HFF-Myc (cell line): ENCODE results near the gene WDR19.

Experiments used
- DNase-seq: peaks from one replicate; pipeline ENCODE4 v3.0.0-alpha.2; 2011; ENCODE audit warnings: low read depth; ENCODE audit errors: extremely low read depth
- H3K4me3 ChIP-seq: replicated peaks from 2 replicates; pipeline ENCODE4 v1.5.1; 2011; ENCODE audit warnings: low read depth, mild to moderate bottlenecking, control low read depth, low read length
- TF ChIP-seq, protein P1 (sequence below): IDR thresholded peaks from 2 replicates; pipeline ENCODE4 v1.5.1; 2012; ENCODE audit warnings: mild to moderate bottlenecking, low read depth, low read length, control low read depth; ENCODE audit errors: missing control alignments

Gene WDR19

DNA sequence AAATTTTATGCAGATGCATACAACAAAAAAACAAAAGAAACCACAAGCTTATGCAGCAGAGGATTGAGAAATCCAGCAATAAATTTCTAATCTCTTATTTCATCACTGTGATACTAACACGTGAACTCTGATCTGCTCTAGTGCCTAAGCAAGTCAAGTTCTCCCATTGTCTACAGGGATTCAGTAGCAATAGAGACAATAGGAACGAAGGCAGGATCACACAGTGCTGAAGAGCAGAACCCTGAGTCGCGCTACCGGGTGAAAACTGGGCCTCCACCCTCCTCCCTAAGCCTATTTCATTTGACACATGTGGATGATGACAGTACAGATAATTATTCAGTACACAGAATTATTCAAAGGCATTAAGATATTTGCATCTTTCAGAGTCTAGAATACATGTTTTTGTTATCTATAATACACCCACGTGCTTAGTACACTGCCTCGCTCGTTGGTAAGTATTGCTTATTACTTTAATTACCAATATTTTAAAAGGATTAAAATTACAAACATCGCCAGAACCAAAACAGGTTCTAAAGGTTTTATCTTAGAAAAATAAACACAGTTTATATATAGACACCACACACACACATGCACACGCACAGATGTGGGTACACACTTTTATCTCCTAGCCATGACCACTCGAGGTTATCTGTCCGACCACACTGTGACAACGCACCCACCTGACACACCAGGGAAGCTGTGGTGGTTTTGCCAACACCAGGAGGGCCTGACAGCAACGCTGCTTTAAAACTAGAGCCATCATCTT is 123.8 kb downstream of the WDR19 start:
- H3K4me3 ChIP-seq: no peak overlapping the region
- no peak for DNase-seq
- TF ChIP-seq, protein P1, sequence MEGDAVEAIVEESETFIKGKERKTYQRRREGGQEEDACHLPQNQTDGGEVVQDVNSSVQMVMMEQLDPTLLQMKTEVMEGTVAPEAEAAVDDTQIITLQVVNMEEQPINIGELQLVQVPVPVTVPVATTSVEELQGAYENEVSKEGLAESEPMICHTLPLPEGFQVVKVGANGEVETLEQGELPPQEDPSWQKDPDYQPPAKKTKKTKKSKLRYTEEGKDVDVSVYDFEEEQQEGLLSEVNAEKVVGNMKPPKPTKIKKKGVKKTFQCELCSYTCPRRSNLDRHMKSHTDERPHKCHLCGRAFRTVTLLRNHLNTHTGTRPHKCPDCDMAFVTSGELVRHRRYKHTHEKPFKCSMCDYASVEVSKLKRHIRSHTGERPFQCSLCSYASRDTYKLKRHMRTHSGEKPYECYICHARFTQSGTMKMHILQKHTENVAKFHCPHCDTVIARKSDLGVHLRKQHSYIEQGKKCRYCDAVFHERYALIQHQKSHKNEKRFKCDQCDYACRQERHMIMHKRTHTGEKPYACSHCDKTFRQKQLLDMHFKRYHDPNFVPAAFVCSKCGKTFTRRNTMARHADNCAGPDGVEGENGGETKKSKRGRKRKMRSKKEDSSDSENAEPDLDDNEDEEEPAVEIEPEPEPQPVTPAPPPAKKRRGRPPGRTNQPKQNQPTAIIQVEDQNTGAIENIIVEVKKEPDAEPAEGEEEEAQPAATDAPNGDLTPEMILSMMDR: no peak

DNA sequence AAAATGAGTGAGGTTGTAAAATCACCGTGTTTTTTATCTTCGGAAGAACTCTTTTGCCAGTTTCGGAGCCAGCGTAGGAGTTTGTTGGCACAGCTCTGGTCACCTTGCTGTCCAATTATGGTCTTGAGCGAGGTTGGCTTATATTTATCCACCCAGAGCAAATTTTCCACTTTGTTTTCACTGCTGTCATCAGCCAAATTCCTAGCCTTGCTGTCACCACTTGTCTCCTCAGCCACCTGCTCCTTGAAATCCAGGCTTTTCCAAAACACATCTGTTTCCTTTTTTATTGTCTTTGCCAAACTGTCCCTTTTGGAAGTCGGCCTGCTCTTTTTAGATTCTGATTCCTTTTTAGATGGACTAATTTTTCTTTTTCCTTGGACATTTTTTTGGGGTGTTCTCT is 126.3 kb downstream of the WDR19 start:
- TF ChIP-seq, protein P1: no peak
- H3K4me3 ChIP-seq: no peak overlapping the region
- no peak for DNase-seq

DNA sequence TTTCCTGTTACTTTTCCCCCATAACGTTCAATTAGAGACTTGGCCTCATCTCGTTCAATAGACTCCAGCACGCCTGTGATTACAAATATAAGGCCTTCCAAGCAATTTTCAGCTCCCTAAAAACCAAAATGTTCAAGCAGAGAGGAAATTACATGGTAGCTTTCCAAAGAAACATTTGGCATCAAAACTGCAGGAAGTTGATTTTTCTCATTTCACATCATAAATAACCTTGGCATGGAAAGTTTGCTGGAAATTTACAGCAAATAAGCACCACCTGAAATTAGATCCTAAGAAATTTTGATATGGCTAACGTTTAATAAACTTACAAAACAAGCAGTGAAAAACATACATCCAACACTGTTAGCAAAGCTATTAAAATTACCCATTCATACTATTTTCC is 130.5 kb downstream of the WDR19 start:
- H3K4me3 ChIP-seq: no peak overlapping the region
- DNase-seq: no peak
- TF ChIP-seq, protein P1: no peak

DNA sequence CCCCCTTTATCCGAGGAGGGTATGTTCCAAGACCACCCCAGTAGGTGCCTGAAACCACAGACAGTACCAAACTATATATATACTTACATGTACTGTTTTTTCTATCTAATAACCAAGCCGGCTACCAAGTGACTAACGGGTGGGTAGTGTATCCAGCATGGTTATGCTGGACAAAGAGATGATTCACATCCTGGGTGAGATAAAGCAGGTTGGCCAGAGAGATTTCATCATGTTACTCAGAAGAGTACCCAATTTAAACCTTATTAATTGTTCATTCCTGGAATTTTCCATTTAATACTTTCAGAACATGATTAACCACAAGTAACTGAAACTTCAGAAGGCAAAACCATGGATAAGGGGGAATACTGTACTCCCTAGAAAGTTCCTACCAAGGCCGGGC is 137.3 kb downstream of the WDR19 start:
- no peak overlapping the region for H3K4me3 ChIP-seq
- TF ChIP-seq, protein P1: no peak
- DNase-seq: peak; percentile 36

DNA sequence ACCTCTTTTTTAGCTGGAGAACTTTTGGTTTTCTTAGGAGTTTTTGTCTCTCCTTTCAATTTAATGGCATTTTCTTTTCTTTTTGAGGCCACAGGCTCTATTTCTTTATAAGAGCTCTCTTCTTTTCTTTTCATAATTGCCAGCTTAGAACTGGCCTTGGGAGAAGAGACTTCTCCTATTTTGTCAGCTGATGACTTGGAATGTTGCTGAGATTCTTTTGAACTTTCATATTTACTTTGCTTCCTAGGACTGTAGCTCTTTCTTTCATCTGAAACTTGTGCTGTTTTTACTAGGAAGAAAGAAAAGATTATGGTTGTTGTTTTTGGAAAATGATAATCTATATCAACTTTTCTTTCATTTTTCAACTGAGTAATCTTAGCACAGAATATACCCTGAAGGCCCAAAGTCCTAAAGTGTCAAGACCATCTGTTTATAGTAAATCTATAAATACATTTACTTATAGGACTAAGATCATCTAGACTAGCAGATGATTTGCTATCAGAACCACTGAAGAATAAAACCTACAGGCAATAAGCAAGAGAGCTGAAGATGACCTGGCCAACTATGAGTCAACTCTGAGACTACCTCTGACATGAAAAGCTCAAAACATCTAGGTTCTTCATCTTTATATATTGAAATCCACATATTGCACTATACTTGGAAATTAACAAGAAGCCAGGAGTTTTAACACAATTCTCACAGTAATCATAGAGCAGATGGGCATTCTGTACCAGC is 138.2 kb downstream of the WDR19 start:
- TF ChIP-seq, protein P1: no peak
- no peak for DNase-seq
- H3K4me3 ChIP-seq: no peak overlapping the region

DNA sequence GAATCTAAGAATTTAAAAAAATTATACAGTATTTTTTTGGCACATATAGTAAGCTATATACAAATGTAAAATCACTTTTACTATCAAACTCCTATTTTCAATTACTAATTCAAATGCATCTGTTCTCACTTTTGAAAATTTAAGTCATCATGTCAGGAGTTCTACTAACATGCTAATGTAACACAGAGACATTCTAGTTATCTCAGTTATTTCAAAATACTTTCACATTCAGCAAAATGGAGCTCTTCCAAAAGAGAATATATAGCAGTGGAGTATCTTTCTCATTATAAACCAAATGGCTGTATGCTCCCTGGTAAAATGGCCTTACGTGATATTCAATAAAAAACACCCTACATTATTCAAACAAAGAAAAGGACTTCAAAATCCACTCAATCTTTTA is 141.5 kb downstream of the WDR19 start:
- no peak for DNase-seq
- TF ChIP-seq, protein P1: no peak
- H3K4me3 ChIP-seq: no peak overlapping the region

DNA sequence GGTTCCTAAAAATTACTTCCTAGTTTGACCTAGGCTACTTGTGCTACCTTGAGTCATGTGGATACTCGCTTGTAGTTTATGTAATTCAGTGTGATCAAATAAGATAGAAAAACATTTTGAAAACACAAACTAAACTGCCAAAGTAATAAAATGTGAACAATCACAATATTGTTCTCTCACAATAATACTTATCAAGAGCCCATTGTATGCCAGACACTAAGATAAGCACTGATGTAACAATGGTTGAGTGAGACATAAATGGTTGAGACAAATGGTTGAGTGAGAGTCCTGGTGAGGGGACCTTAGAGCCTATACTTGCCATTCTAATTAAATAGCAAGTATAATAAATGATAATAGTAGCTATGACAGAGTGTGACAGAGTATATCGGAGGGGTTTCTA is 142.1 kb downstream of the WDR19 start:
- DNase-seq: no peak
- H3K4me3 ChIP-seq: no peak overlapping the region
- TF ChIP-seq, protein P1: no peak
